Measurements from ENCODE around the gene OR5A2.
"Not testable (repeated sequence)": the region's sequence is repeated elsewhere in the genome, so short reads cannot be mapped to it uniquely, and the experiment has no call there.

Gene OR5A2

DNA sequence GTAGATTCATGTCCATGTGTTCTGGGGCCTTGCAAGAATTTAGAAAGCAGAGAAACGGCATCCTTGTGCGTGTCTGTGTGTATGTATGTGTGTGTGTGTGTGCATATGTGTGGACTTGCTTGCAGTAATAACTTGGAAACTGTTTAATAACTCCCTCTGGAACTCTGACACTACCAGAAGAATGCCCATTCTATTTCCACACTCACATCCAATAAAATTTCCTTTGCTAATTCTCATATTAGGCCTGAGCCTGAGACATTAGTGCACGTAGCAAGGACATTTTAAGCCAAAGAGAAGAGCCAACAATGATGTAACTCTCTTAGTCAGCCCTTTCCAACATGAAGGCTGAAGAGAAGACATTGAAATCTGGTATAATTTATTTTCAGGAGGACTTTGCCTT, 33.7 kb upstream of the OR5A2 start:
- ATAC-seq (ENCODE audit: low read depth) (no peak), DNase-seq (ENCODE audit: low spot score) (no peak)
- Histone ChIP-seq H3K9me3 (ENCODE audit: severe bottlenecking) (no peaks in the 10 kb centered on the region), H3K4me1 (ENCODE audit: insufficient read depth, poor library complexity, severe bottlenecking) (no peaks in the 10 kb centered on the region), H3K36me3 (ENCODE audit: low read depth) (no peaks in the 10 kb centered on the region), H3K27ac (ENCODE audit: poor library complexity, severe bottlenecking) (no peak overlapping the region), H3K4me3 (ENCODE audit: severe bottlenecking) (no peak overlapping the region), H3K27me3 (ENCODE audit: insufficient read depth, poor library complexity, severe bottlenecking) (no peaks in the 10 kb centered on the region)
- TF ChIP-seq, protein P1, sequence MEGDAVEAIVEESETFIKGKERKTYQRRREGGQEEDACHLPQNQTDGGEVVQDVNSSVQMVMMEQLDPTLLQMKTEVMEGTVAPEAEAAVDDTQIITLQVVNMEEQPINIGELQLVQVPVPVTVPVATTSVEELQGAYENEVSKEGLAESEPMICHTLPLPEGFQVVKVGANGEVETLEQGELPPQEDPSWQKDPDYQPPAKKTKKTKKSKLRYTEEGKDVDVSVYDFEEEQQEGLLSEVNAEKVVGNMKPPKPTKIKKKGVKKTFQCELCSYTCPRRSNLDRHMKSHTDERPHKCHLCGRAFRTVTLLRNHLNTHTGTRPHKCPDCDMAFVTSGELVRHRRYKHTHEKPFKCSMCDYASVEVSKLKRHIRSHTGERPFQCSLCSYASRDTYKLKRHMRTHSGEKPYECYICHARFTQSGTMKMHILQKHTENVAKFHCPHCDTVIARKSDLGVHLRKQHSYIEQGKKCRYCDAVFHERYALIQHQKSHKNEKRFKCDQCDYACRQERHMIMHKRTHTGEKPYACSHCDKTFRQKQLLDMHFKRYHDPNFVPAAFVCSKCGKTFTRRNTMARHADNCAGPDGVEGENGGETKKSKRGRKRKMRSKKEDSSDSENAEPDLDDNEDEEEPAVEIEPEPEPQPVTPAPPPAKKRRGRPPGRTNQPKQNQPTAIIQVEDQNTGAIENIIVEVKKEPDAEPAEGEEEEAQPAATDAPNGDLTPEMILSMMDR (IDR thresholded peaks at IDR 0.05; ENCODE audit: poor library complexity, severe bottlenecking): no peak

DNA sequence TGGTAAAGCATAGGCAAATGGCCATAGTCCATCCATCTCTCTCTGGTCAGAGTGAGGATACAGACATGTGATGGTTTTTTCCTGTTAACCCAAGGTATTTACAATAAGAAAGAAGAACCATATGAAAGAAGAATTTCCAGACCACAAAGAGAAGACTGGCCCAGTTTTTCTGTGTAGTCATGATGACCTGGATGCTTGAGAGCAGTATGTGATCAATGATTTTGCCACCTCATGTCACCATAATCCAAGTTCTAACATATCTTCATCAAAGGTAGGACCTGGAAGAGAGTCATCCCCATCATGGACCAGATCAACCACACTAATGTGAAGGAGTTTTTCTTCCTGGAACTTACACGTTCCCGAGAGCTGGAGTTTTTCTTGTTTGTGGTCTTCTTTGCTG, 30.4 kb upstream of the OR5A2 start, which contains the start of gene OR4D6:
TSS of gene OR4D6 (plus strand) at position 301 of the 400 bp plus-strand sequence. CDS start at position 301, 0 bp downstream.
- H3K36me3 ChIP-seq (ENCODE audit: low read depth): no peaks in the 10 kb centered on the region
- H3K4me3 ChIP-seq (ENCODE audit: severe bottlenecking): no peak within 1 kb of the TSS
- no peak within 1 kb of the TSS for H3K27ac ChIP-seq (ENCODE audit: poor library complexity, severe bottlenecking)
- H3K4me1 ChIP-seq (ENCODE audit: insufficient read depth, poor library complexity, severe bottlenecking): no peaks in the 10 kb centered on the region
- DNase-seq (ENCODE audit: low spot score): no peak
- no peak for ATAC-seq (ENCODE audit: low read depth)
- no peaks in the 10 kb centered on the region for H3K27me3 ChIP-seq (ENCODE audit: insufficient read depth, poor library complexity, severe bottlenecking)
- H3K9me3 ChIP-seq (ENCODE audit: severe bottlenecking): no peaks in the 10 kb centered on the region
- TF ChIP-seq, protein P1 (IDR thresholded peaks at IDR 0.05; ENCODE audit: poor library complexity, severe bottlenecking): no peak

DNA sequence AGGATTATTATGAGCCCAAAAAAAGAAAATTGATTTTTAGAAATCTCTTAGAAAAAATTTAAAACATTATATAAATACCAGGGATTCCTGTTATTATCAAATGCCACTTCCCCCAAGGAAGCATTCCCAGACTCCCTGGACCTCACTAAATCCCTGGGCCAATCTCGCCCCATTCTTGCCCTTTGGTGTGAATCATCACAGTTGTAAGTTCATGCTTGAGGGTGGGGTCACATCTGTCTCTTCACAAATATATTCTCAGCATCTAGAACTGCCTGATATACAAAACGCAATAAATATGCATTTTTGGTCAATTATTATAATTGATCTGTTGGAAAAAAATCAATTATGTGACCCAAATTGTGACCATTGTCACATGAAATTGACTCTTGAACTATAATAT, 22.3 kb upstream of the OR5A2 start:
- TF ChIP-seq, protein P1 (IDR thresholded peaks at IDR 0.05; ENCODE audit: poor library complexity, severe bottlenecking): no peak
- Histone ChIP-seq H3K4me3 (ENCODE audit: severe bottlenecking) (no peak overlapping the region), H3K4me1 (ENCODE audit: insufficient read depth, poor library complexity, severe bottlenecking) (no peaks in the 10 kb centered on the region), H3K27ac (ENCODE audit: poor library complexity, severe bottlenecking) (no peak overlapping the region), H3K36me3 (ENCODE audit: low read depth) (no peaks in the 10 kb centered on the region), H3K9me3 (ENCODE audit: severe bottlenecking) (no peaks in the 10 kb centered on the region), H3K27me3 (ENCODE audit: insufficient read depth, poor library complexity, severe bottlenecking) (no peaks in the 10 kb centered on the region)
- no peak for ATAC-seq (ENCODE audit: low read depth)
- DNase-seq (ENCODE audit: low spot score): no peak

DNA sequence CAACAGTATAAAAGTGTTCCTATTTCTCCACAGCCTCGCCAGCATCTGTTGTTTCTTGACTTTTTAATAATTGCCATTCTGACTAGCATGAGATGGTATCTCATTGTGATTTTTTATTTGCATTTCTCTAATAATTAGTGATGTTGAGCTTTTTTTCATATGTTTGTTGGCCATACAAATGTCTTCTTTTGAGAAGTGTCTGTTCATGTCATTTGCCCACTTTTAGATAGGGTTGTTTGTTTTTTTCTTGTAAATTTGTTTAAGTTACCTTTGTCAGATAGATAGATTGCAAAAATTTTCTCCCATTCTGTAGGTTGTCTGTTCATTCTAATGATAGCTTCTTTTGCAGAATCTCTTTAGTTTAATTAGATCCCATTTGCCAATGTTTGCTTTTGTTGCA, 19.4 kb upstream of the OR5A2 start:
- not testable (repeated sequence) for DNase-seq (ENCODE audit: low spot score); H3K27ac ChIP-seq (ENCODE audit: poor library complexity, severe bottlenecking); H3K4me1 ChIP-seq (ENCODE audit: insufficient read depth, poor library complexity, severe bottlenecking); H3K9me3 ChIP-seq (ENCODE audit: severe bottlenecking); H3K36me3 ChIP-seq (ENCODE audit: low read depth); H3K4me3 ChIP-seq (ENCODE audit: severe bottlenecking); ATAC-seq (ENCODE audit: low read depth); H3K27me3 ChIP-seq (ENCODE audit: insufficient read depth, poor library complexity, severe bottlenecking)

DNA sequence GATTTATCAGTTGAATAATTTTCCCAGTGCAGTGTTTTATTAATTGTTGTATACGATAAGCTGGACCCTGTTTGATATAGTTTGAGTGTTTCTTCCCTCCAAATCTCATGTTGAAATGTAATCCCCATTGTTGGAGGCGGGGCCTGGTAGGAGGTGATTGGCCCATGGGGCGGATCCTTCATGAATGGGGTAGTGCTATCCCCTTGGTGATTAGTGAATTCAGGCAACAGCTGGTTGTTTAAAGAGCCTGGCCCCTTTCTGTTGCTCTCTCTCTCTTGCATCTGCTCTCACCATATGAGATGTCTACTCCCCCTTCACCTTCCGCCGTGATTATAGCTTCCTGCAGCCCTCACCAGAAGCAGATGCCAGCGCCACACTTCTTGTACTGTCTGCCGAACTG, 11.6 kb upstream of the OR5A2 start:
- DNase-seq (ENCODE audit: low spot score) (no peak), ATAC-seq (ENCODE audit: low read depth) (no peak)
- no peak overlapping the region for H3K4me3 ChIP-seq (ENCODE audit: severe bottlenecking)
- no peaks in the 10 kb centered on the region for H3K4me1 ChIP-seq (ENCODE audit: insufficient read depth, poor library complexity, severe bottlenecking)
- H3K27me3 ChIP-seq (ENCODE audit: insufficient read depth, poor library complexity, severe bottlenecking): peaks cover 12% of the 10 kb centered on the region
- no peaks in the 10 kb centered on the region for H3K36me3 ChIP-seq (ENCODE audit: low read depth)
- no peak overlapping the region for H3K27ac ChIP-seq (ENCODE audit: poor library complexity, severe bottlenecking)
- TF ChIP-seq, protein P1 (IDR thresholded peaks at IDR 0.05; ENCODE audit: poor library complexity, severe bottlenecking): no peak
- no peaks in the 10 kb centered on the region for H3K9me3 ChIP-seq (ENCODE audit: severe bottlenecking)
